HEK293 (cell line): ENCODE results near the gene CD79A.

Source experiments
- CTCF ChIA-PET: fragments of 350-600 bp; formaldehyde crosslinking; extraction: SDS; loops from one replicate; lab custom pipeline; 2021; ENCODE audit warnings: antibody characterized with exemption; lab: Yijun Ruan, JAX
- POLR2A ChIA-PET: fragments of 300-600 bp; formaldehyde crosslinking; extraction: SDS; loops from one replicate; lab custom pipeline; 2020; ENCODE audit warnings: antibody characterized with exemption, inconsistent platforms; lab: Yijun Ruan, JAX
- H3K27ac ChIP-seq: fragments of 200-500 bp; sonication (Bioruptor generic); 2 replicates; pipeline ENCODE4 v1.5.1; 2014; ENCODE audit warnings: low read depth, low read length, control low read depth, inconsistent platforms; ENCODE audit errors: extremely low read depth
- H3K36me3 ChIP-seq, 2 experiments: fragments of 200-500 bp in 1 of 2; sonication (Bioruptor generic) in 1 of 2; 1 replicate in 1 of 2; 2 replicates in 1 of 2; pipeline ENCODE4 v1.5.1; 2014 to 2017; ENCODE audit warnings: inconsistent platforms in 2 of 2, low read length in 2 of 2; ENCODE audit not compliant: control insufficient read depth in 2 of 2, insufficient read depth in 1 of 2
- H3K4me1 ChIP-seq: fragments of 200-500 bp; sonication (Bioruptor generic); 2 replicates; pipeline ENCODE4 v1.5.1; 2014; ENCODE audit warnings: mild to moderate bottlenecking, low read length, inconsistent platforms; ENCODE audit not compliant: control insufficient read depth, insufficient read depth
- H3K4me3 ChIP-seq: 2 replicates; pipeline ENCODE4 v1.5.1; 2011; ENCODE audit warnings: low read depth, mild to moderate bottlenecking, control low read depth, low read length, moderate library complexity
- H3K9me3 ChIP-seq: fragments of 200-500 bp; sonication (Bioruptor generic); 2 replicates; pipeline ENCODE4 v1.5.1; 2014; ENCODE audit warnings: low read depth, low read length, inconsistent platforms; ENCODE audit not compliant: control insufficient read depth, insufficient read depth
- GLIS2 ChIP-seq: fragments of 450-650 bp; formaldehyde crosslinking; IDR thresholded peaks from 2 replicates; pipeline ENCODE4 v1.5.1; 2016; ENCODE audit warnings: missing biosample characterization, missing genetic modification characterization
- KLF1 ChIP-seq: fragments of 450-650 bp; formaldehyde crosslinking; IDR thresholded peaks from 2 replicates; pipeline ENCODE4 v1.5.1; 2016; ENCODE audit warnings: missing biosample characterization, missing genetic modification characterization
- ZBTB17 ChIP-seq: fragments of 450-650 bp; formaldehyde crosslinking; IDR thresholded peaks from 2 replicates; pipeline ENCODE4 v1.5.1; 2016; ENCODE audit warnings: missing biosample characterization, missing genetic modification characterization
- ZBTB7A ChIP-seq: fragments of 450-650 bp; formaldehyde crosslinking; IDR thresholded peaks from 2 replicates; pipeline ENCODE4 v1.5.1; 2016; ENCODE audit warnings: low read depth, missing biosample characterization, missing genetic modification characterization
- ZFHX2 ChIP-seq: fragments of 450-650 bp; formaldehyde crosslinking; conservative IDR thresholded peaks from 2 replicates; pipeline ENCODE4 v1.5.1; 2016; ENCODE audit warnings: missing biosample characterization, missing genetic modification characterization
- ZFP69B ChIP-seq: fragments of 450-650 bp; formaldehyde crosslinking; IDR thresholded peaks from 2 replicates; pipeline ENCODE4 v1.5.1; 2016; ENCODE audit warnings: missing biosample characterization, missing genetic modification characterization
- ZNF146 ChIP-seq: fragments of 450-650 bp; formaldehyde crosslinking; IDR thresholded peaks from 2 replicates; pipeline ENCODE4 v1.5.1; 2016; ENCODE audit warnings: missing biosample characterization, missing genetic modification characterization
- ZNF248 ChIP-seq: fragments of 450-650 bp; formaldehyde crosslinking; IDR thresholded peaks from 2 replicates; pipeline ENCODE4 v1.5.1; 2017; ENCODE audit warnings: missing biosample characterization, missing genetic modification characterization
- ZNF544 ChIP-seq: fragments of 450-650 bp; formaldehyde crosslinking; IDR thresholded peaks from 2 replicates; pipeline ENCODE4 v1.5.0; 2017; ENCODE audit warnings: missing biosample characterization, missing genetic modification characterization
- ZNF558 ChIP-seq: fragments of 450-650 bp; formaldehyde crosslinking; IDR thresholded peaks from 2 replicates; pipeline ENCODE4 v1.5.1; 2016; ENCODE audit warnings: missing biosample characterization, missing genetic modification characterization
- ZNF623 ChIP-seq: fragments of 450-650 bp; formaldehyde crosslinking; IDR thresholded peaks from 2 replicates; pipeline ENCODE4 v1.5.1; 2016; ENCODE audit warnings: missing biosample characterization, missing genetic modification characterization
- ZNF629 ChIP-seq: fragments of 450-650 bp; formaldehyde crosslinking; IDR thresholded peaks from 2 replicates; pipeline ENCODE4 v1.5.1; 2017; ENCODE audit warnings: missing biosample characterization, missing genetic modification characterization
- ZNF707 ChIP-seq: fragments of 450-650 bp; formaldehyde crosslinking; IDR thresholded peaks from 2 replicates; pipeline ENCODE4 v1.5.1; 2016; ENCODE audit warnings: missing biosample characterization, missing genetic modification characterization
- ZNF777 ChIP-seq: fragments of 450-650 bp; formaldehyde crosslinking; IDR thresholded peaks from 2 replicates; pipeline ENCODE4 v1.5.1; 2017; ENCODE audit warnings: missing biosample characterization, missing genetic modification characterization, borderline replicate concordance
- TF ChIP-seq, protein P1 (sequence below): fragments of 450-650 bp; formaldehyde crosslinking; IDR thresholded peaks from 2 replicates; pipeline ENCODE4 v1.5.1; 2017; ENCODE audit warnings: missing biosample characterization, missing genetic modification characterization
- TF ChIP-seq, protein P2 (sequence below): fragments of 450-650 bp; formaldehyde crosslinking; IDR thresholded peaks from 2 replicates; pipeline ENCODE4 v1.5.1; 2016; ENCODE audit warnings: missing biosample characterization, missing genetic modification characterization
- TF ChIP-seq, protein P3 (sequence below): fragments of 450-650 bp; formaldehyde crosslinking; IDR thresholded peaks from 2 replicates; pipeline ENCODE4 v1.5.1; 2016; ENCODE audit warnings: missing biosample characterization, missing genetic modification characterization

CD79A gene

DNA sequence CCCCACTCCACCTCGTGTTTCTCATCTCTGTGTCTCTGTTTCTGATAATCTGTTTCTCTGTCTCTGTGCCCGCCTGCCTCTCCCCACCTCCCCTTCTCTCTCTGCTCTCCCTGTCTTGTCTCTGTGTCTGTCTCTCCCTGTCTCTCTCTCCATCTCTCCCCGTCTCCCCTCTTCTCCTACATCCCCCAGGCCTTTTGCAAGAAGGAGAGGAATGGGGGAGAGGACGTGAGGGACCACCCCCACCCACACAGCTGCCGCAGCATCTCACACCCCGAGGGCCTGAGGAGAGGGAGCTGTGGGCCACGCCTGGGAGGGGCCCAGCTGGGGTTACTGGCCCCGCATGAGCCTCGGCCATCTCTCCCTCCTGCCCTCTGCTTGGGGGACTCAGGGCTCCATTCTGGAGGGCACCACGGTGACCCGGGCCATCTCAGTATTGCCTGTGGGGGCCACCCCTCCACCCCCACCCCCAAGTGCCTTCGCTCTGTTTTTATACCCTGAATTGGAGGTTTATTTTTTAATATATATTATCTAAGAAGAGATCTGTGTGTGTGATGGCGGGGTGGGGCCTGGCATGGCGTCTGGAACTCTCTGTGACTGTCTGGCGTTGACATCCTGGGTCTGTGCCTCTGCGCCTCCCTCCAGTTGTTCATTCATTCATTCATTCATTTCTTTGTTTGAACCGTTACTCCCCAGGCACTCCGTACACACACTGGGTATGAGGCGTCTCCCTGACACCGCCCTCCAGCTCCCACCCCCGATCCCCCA lies 30.0 kb downstream of the CD79A start (continued):
- TF ChIP-seq, protein P1, sequence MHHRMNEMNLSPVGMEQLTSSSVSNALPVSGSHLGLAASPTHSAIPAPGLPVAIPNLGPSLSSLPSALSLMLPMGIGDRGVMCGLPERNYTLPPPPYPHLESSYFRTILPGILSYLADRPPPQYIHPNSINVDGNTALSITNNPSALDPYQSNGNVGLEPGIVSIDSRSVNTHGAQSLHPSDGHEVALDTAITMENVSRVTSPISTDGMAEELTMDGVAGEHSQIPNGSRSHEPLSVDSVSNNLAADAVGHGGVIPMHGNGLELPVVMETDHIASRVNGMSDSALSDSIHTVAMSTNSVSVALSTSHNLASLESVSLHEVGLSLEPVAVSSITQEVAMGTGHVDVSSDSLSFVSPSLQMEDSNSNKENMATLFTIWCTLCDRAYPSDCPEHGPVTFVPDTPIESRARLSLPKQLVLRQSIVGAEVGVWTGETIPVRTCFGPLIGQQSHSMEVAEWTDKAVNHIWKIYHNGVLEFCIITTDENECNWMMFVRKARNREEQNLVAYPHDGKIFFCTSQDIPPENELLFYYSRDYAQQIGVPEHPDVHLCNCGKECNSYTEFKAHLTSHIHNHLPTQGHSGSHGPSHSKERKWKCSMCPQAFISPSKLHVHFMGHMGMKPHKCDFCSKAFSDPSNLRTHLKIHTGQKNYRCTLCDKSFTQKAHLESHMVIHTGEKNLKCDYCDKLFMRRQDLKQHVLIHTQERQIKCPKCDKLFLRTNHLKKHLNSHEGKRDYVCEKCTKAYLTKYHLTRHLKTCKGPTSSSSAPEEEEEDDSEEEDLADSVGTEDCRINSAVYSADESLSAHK (tag by site-specific recombination), result 0 out of 2 replicates have a peak, but pooled peaks have one; percentile 17
- 0 out of 2 replicates have a peak, but pooled peaks have one; percentile 49 for TF ChIP-seq ZNF248
- TF ChIP-seq ZBTB17 (tag by site-specific recombination), result peak; percentile 88
- TF ChIP-seq, protein P2, sequence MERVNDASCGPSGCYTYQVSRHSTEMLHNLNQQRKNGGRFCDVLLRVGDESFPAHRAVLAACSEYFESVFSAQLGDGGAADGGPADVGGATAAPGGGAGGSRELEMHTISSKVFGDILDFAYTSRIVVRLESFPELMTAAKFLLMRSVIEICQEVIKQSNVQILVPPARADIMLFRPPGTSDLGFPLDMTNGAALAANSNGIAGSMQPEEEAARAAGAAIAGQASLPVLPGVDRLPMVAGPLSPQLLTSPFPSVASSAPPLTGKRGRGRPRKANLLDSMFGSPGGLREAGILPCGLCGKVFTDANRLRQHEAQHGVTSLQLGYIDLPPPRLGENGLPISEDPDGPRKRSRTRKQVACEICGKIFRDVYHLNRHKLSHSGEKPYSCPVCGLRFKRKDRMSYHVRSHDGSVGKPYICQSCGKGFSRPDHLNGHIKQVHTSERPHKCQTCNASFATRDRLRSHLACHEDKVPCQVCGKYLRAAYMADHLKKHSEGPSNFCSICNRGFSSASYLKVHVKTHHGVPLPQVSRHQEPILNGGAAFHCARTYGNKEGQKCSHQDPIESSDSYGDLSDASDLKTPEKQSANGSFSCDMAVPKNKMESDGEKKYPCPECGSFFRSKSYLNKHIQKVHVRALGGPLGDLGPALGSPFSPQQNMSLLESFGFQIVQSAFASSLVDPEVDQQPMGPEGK, result peak; percentile 56
- TF ChIP-seq ZFHX2, result 0 out of 2 replicates have a peak, but pooled peaks have one; percentile 22
- TF ChIP-seq ZNF558 (tag by site-specific recombination), result no peak
- TF ChIP-seq ZFP69B (tag by site-specific recombination), result 0 out of 2 replicates have a peak, but pooled peaks have one; percentile 30

DNA sequence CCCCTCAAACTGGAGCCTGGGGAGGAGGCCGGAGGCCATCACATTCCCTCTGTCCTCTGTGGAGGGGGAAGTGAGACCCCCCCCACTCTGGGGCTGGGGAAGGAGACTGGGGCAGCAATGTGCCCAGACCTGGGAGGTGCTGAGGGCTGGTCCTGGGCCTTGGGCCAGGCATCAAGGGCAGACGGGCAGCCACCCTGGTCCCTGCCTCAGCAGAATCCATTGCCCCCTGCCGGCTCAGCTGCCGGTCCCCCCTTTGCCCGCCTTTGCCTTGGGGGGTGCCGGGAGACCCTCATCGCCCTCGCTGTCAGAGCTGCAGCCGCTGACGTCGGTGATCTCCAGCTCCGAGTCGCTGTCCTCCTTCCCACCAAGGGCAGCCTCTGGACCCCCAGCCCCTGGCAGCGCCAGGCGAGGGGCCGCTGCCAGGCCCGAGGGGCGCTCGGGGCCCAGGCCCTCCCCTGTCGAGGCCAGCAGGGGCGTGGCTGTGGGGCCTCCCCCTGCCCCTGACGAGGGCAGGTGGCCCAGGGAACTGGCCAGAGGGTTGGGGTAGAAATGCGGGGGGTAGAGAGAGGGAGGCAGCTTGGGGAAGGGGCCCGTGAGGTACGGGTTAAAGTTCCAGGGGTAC lies 31.0 kb downstream of the CD79A start:
- H3K4me3 ChIP-seq, result no peak overlapping the region
- no peaks in the 10 kb centered on the region for H3K4me1 ChIP-seq
- peaks cover 11 to 35% of the 10 kb centered on the region in 2 experiments for H3K36me3 ChIP-seq
- ChIA-PET POLR2A (no interaction called here), CTCF (interaction anchor here (0.7 kb wide), 1 partner anchor 26 kb away, joined by 3 read pairs; no protein-coding TSS in a partner anchor)
- no peaks in the 10 kb centered on the region for H3K9me3 ChIP-seq
- no peak overlapping the region for H3K27ac ChIP-seq
- TF ChIP-seq GLIS2 (peak; percentile 31; the same call in 1 of the 2 replicates), ZNF623 (no peak)

DNA sequence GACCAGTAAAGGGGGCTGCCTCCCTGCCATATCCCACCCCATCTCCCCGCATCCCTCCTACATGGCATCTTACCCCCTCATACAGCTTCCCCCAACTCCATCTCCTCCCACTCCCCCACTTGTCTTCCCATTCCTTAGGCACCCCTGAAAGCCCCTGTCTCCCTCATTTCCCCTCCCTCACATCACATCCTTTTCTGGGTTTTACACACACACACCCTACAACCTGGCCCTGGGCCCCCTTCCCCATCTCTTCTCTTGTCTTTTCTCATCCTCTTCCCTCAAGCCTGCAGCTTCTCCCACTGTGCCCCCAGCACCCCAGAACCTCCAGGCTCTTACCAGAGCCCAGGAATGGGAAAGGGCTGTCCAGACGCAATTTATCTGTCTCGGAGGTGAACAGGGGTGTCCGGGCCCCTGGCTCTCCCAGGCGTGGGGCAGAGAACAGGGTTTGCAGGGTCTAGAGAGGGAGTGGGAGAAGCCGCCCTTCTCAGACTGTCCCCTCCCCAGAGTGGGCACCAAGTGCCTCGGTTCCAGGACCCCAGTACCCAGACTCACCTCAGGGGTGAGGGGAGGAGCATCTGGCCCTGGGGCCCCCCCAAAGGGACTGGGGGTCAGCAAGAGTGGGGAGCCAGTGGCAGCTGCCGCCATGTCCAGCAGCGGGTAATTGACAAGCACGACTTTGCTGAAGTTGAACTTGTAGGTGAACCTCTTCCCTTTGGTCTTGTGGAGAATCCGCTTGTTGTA lies 31.8 kb downstream of the CD79A start:
- H3K4me3 ChIP-seq, result no peak overlapping the region
- H3K27ac ChIP-seq, result no peak overlapping the region
- H3K4me1 ChIP-seq, result no peaks in the 10 kb centered on the region
- TF ChIP-seq ZNF777 (tag by site-specific recombination) (no peak), ZBTB7A (tag by site-specific recombination) (0 out of 2 replicates have a peak, but pooled peaks have one; percentile 52)
- TF ChIP-seq, all 188 proteins: peak for 1
- ChIA-PET POLR2A (no interaction called here), CTCF (interaction anchor here (0.7 to 1.2 kb wide), 2 partner anchors 25 to 27 kb away, joined by 3 read pairs; no protein-coding TSS in a partner anchor)
- Histone ChIP-seq H3K9me3 (no peaks in the 10 kb centered on the region), H3K36me3 (peaks cover 10 to 27% of the 10 kb centered on the region in 2 experiments)

DNA sequence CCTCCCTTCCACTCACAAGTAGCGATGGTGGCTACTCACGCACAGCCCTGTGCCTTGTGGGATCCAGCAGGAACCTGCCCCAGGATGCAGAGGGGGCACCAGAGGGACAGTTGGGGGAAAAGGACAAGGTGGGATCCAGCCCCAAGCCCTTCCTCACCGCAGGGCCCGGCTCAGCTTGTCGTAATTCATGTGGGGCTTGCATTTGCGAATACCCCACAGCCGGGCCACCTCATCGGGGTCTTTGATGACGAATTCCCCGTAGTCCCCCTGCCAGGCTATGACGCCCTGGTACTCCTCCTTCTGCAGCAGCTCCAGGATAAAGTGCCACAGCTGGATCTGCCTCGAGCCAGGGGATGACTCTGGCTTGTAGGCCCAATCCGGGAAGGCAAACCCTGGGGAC lies 32.6 kb downstream of the CD79A start:
- POLR2A ChIA-PET, result no interaction called here
- no peaks in the 10 kb centered on the region for H3K9me3 ChIP-seq
- TF ChIP-seq ZNF544 (tag by site-specific recombination), result no peak
- TF ChIP-seq KLF1 (tag by site-specific recombination), result no peak
- no peak for TF ChIP-seq ZNF146 (tag by site-specific recombination)
- TF ChIP-seq ZNF707 (tag by site-specific recombination), result no peak
- no peak for TF ChIP-seq ZNF629 (tag by site-specific recombination)
- no peak for TF ChIP-seq ZNF248
- TF ChIP-seq, protein P3, sequence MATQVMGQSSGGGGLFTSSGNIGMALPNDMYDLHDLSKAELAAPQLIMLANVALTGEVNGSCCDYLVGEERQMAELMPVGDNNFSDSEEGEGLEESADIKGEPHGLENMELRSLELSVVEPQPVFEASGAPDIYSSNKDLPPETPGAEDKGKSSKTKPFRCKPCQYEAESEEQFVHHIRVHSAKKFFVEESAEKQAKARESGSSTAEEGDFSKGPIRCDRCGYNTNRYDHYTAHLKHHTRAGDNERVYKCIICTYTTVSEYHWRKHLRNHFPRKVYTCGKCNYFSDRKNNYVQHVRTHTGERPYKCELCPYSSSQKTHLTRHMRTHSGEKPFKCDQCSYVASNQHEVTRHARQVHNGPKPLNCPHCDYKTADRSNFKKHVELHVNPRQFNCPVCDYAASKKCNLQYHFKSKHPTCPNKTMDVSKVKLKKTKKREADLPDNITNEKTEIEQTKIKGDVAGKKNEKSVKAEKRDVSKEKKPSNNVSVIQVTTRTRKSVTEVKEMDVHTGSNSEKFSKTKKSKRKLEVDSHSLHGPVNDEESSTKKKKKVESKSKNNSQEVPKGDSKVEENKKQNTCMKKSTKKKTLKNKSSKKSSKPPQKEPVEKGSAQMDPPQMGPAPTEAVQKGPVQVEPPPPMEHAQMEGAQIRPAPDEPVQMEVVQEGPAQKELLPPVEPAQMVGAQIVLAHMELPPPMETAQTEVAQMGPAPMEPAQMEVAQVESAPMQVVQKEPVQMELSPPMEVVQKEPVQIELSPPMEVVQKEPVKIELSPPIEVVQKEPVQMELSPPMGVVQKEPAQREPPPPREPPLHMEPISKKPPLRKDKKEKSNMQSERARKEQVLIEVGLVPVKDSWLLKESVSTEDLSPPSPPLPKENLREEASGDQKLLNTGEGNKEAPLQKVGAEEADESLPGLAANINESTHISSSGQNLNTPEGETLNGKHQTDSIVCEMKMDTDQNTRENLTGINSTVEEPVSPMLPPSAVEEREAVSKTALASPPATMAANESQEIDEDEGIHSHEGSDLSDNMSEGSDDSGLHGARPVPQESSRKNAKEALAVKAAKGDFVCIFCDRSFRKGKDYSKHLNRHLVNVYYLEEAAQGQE (tag by site-specific recombination), result no peak

More for the DNA sequence above, 32.6 kb downstream of the CD79A start:
- Histone ChIP-seq H3K4me3 (no peak overlapping the region), H3K4me1 (no peaks in the 10 kb centered on the region), H3K36me3 (peaks cover 10 to 19% of the 10 kb centered on the region in 2 experiments), H3K27ac (no peak overlapping the region)
- CTCF ChIA-PET, result interaction anchor here (1.2 kb wide), 1 partner anchor 26 kb away, joined by 3 read pairs; no protein-coding TSS in a partner anchor
